A549 (cell line): ENCODE data around the gene SUSD1. TPM values are rescaled to one million over a fixed set of nuclear protein-coding genes. Genes with fewer than 3 reads are reported as not detected.
A peak's percentile ranks its signal among the peaks of the same experiment; 100 is the strongest.

ENCODE experiments used
- ATAC-seq, 2 experiments: fragments of 200-7000 bp in 1 of 2; fragments of >200 bp in 1 of 2; cut with Nextera tagmentation in 1 of 2; cut with Tn5 transposase in 1 of 2; 3 replicates each; pipeline versions ENCODE4 v1.8.0 to v1.9.1; 2018 to 2020; ENCODE audit warnings: mild to moderate bottlenecking in 1 of 2, moderate library complexity in 1 of 2
- CTCF ChIA-PET: fragments of 300-600 bp; sonication (Branson Sonifier 250); formaldehyde crosslinking; extraction: SDS; loops from one replicate; lab custom pipeline; 2021; ENCODE audit warnings: antibody characterized with exemption, inconsistent platforms; lab: Yijun Ruan, JAX
- POLR2A ChIA-PET: fragments of 350-600 bp; formaldehyde crosslinking; extraction: SDS; loops from one replicate; lab custom pipeline; 2021; ENCODE audit warnings: antibody characterized with exemption, inconsistent platforms; lab: Yijun Ruan, JAX
- DNase-seq, 2 experiments: peaks; one replicate each; pipeline versions ENCODE4 v3.0.0 to v3.0.0-alpha.2; 2011 to 2016; ENCODE audit warnings: low read depth in 1 of 2, low spot score in 1 of 2
- FAIRE-seq: peaks from 2 replicates; lab custom pipeline; 2011; peaks lifted over from hg19 to GRCh38; lab: Jason Lieb, UNC
- H3K27ac ChIP-seq, 2 experiments: fragments of >200 bp; sonication (Bioruptor Twin); formaldehyde crosslinking; 3 replicates each; pipeline ENCODE4 v1.5.1; 2016 to 2017
- H3K4me1 ChIP-seq: fragments of >200 bp; sonication (Bioruptor Twin); formaldehyde crosslinking; 3 replicates; pipeline ENCODE4 v1.6.1; 2016
- H3K4me2 ChIP-seq: fragments of >200 bp; sonication (Bioruptor Twin); formaldehyde crosslinking; 3 replicates; pipeline ENCODE4 v1.6.1; 2016
- H3K4me3 ChIP-seq: fragments of >200 bp; sonication (Bioruptor Twin); formaldehyde crosslinking; 3 replicates; pipeline ENCODE4 v1.5.1; 2016
- H3K9me3 ChIP-seq: fragments of >200 bp; sonication (Bioruptor Twin); formaldehyde crosslinking; 3 replicates; pipeline ENCODE4 v1.6.1; 2016
- CEBPB ChIP-seq, 2 experiments: fragments of >200 bp in 1 of 2; sonication (Bioruptor Twin) in 1 of 2; formaldehyde crosslinking in 1 of 2; IDR thresholded peaks; 2 replicates each; pipeline ENCODE4 v1.6.1; 2012 to 2016
- CHD2 ChIP-seq: fragments of 150-350 bp; IDR thresholded peaks from 2 replicates; pipeline ENCODE4 v1.6.1; 2014; ENCODE audit warnings: low read length; ENCODE audit not compliant: partially characterized antibody
- CHD4 ChIP-seq: fragments of 200-600 bp; sonication (generic); IDR thresholded peaks from 2 replicates; pipeline ENCODE4 v1.6.1; 2016; ENCODE audit warnings: antibody characterized with exemption, mild to moderate bottlenecking, borderline replicate concordance
- CTCF ChIP-seq: fragments of >200 bp; sonication (Bioruptor Twin); formaldehyde crosslinking; IDR thresholded peaks from 3 replicates; pipeline ENCODE4 v1.5.1; 2016
- E2F6 ChIP-seq: IDR thresholded peaks from 2 replicates; pipeline ENCODE4 v1.6.1; 2012; ENCODE audit warnings: low read depth, borderline replicate concordance
- EHF ChIP-seq: fragments of 250-450 bp; sonication (Bioruptor Pico); IDR thresholded peaks from 2 replicates; pipeline ENCODE4 v1.5.0; 2020; ENCODE audit warnings: mild to moderate bottlenecking
- FOSB ChIP-seq: fragments of 250-450 bp; sonication (Bioruptor Pico); IDR thresholded peaks from 2 replicates; pipeline ENCODE4 v1.5.0; 2020; ENCODE audit warnings: mild to moderate bottlenecking, moderate library complexity
- HOXA7 ChIP-seq: fragments of 250-450 bp; sonication (Bioruptor Pico); IDR thresholded peaks from 2 replicates; pipeline ENCODE4 v1.5.0; 2020; ENCODE audit warnings: mild to moderate bottlenecking, moderate library complexity
- HOXB13 ChIP-seq: fragments of 250-450 bp; sonication (Bioruptor Pico); IDR thresholded peaks from 2 replicates; pipeline ENCODE4 v1.5.0; 2020; ENCODE audit warnings: low read depth, mild to moderate bottlenecking, moderate library complexity
- JUN ChIP-seq, 2 experiments: fragments of >200 bp; sonication (Bioruptor Twin); formaldehyde crosslinking; IDR thresholded peaks; 2 replicates in 1 of 2; 3 replicates in 1 of 2; pipeline ENCODE4 v1.6.1; 2016 to 2017
- KDM5A ChIP-seq: fragments of 200-600 bp; sonication (generic); IDR thresholded peaks from 2 replicates; pipeline ENCODE4 v1.6.1; 2016; ENCODE audit warnings: antibody characterized with exemption, mild to moderate bottlenecking
- NR3C1 ChIP-seq: fragments of >200 bp; sonication (Bioruptor Twin); formaldehyde crosslinking; IDR thresholded peaks from 3 replicates; pipeline ENCODE4 v1.6.1; 2017
- POLR2A ChIP-seq: IDR thresholded peaks from 2 replicates; pipeline ENCODE4 v1.6.1; 2012; ENCODE audit warnings: mild to moderate bottlenecking, low read length
- RAD21 ChIP-seq, 2 experiments: fragments of >200 bp in 1 of 2; sonication (Bioruptor Twin) in 1 of 2; formaldehyde crosslinking in 1 of 2; IDR thresholded peaks in 1 of 2; conservative IDR thresholded peaks in 1 of 2; 2 replicates in 1 of 2; 3 replicates in 1 of 2; pipeline ENCODE4 v1.6.1; 2012 to 2018; ENCODE audit warnings: inconsistent platforms in 1 of 2
- RARB ChIP-seq: fragments of 250-450 bp; sonication (Bioruptor Pico); IDR thresholded peaks from 2 replicates; pipeline ENCODE4 v1.8.0; 2021; ENCODE audit warnings: mild to moderate bottlenecking, moderate library complexity
- REST ChIP-seq: fragments of 200-600 bp; sonication (generic); IDR thresholded peaks from 2 replicates; pipeline ENCODE4 v1.6.1; 2016; ENCODE audit warnings: antibody characterized with exemption, mild to moderate bottlenecking, moderate library complexity
- TP53 ChIP-seq: fragments of 250-450 bp; sonication (Bioruptor Pico); IDR thresholded peaks from 2 replicates; pipeline ENCODE4 v1.5.0; 2021; ENCODE audit warnings: mild to moderate bottlenecking, moderate library complexity
- ZC3H11A ChIP-seq: fragments of 450-650 bp; IDR thresholded peaks from 2 replicates; pipeline ENCODE4 v1.6.1; 2014; ENCODE audit warnings: antibody characterized with exemption, mild to moderate bottlenecking
- ZFP36 ChIP-seq: fragments of 450-650 bp; IDR thresholded peaks from 2 replicates; pipeline ENCODE4 v1.6.1; 2014; ENCODE audit warnings: borderline replicate concordance; ENCODE audit not compliant: partially characterized antibody
- ZNF302 ChIP-seq: fragments of 250-450 bp; sonication (Bioruptor Pico); IDR thresholded peaks from 2 replicates; pipeline ENCODE4 v1.9.0; 2021; ENCODE audit warnings: inconsistent platforms, mild to moderate bottlenecking, moderate library complexity
- WGBS: methylation state at CpG from one replicate; pipeline ENCODE4 v1.1.6; 2017; ENCODE audit errors: missing lambda C conversion rate; 5-methylcytosine and 5-hydroxymethylcytosine counted together
- polyA plus RNA-seq, 4 experiments: library from polyadenylated mRNA; depleted of rRNA in 3 of 4; stranded (reverse); fragments of >200 nt; fragmentation: RNase III in 1 of 4; extraction: RNeasy Plus Mini Kit Qiagen cat#74134 plus additional on column Dnase treatment in 1 of 4; gene quantifications; 2 replicates in 3 of 4; 3 replicates in 1 of 4; pipeline ENCODE4 v1.2.3, GENCODE V29; 2011 to 2017
- TF ChIP-seq, protein P1 (sequence below): fragments of 150-350 bp; IDR thresholded peaks from 2 replicates; pipeline ENCODE4 v1.6.1; 2014; ENCODE audit warnings: low read depth, mild to moderate bottlenecking, low read length
- TF ChIP-seq, protein P2 (sequence below): fragments of 250-450 bp; sonication (Bioruptor Pico); IDR thresholded peaks from 2 replicates; pipeline ENCODE4 v1.5.0; 2020; ENCODE audit warnings: low read depth, mild to moderate bottlenecking, moderate library complexity

The SUSD1 gene
- polyA plus RNA-seq, 2 of the 4 experiments (the other 2 are of a cell fraction): 15.7 to 18.6 TPM

DNA sequence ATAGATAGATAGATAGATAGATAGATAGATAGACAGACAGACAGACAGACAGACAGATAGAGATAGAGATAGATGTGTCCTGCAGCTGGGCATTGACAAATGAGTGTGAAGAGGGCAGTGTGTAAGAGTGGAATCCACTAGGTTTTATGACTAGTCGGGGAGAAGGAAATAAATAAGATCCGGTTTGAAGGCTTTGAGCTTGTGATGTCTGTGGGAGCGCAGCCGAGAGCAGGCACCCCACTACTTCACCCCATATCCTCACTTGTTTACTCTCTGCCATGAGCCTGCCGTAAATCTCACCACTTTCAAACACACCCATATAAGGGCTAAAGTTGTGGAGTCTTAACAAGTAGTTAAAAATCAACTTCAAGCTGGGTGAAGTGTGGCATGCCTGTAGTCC is 1.4 kb upstream of the SUSD1 start:
- FAIRE-seq: no peak
- H3K4me3 ChIP-seq: no peak overlapping the region
- DNase-seq: peak in 1 of 2 experiments; percentile 43
- TF ChIP-seq RARB (CRISPR knock-in tag) (no peak), REST (no peak), E2F6 (no peak), CTCF (no peak), JUN (IDR thresholded peaks at IDR 0.05) (0 out of 5 replicates have a peak, but pooled peaks of 1 of the 2 experiments have one; percentile 10), CEBPB (IDR thresholded peaks at IDR 0.05) (no peak), KDM5A (no peak), EHF (no peak)
- TF ChIP-seq, all 56 proteins: peak for 1
- Histone ChIP-seq H3K9me3 (no peaks in the 10 kb centered on the region), H3K27ac (peak overlapping the region; percentile 32 to 99; a peak in 5 of 6 replicates), H3K4me2 (peak overlapping the region; percentile 69), H3K4me1 (peaks cover 44% of the 10 kb centered on the region)
- 49% methylated on average over 5 of the region's 5 CpGs for WGBS
- ATAC-seq: peak in 1 of 2 experiments; percentile 12; a peak in 3 of 6 replicates
- POLR2A ChIA-PET: interaction anchor here (0.8 to 2.8 kb wide), 3 partner anchors 57 to 157 kb away, joined by 3 to 10 read pairs (median 3); partner anchors contain the start of gene PTBP3
- CTCF ChIA-PET: interaction anchor here (1.0 to 3.1 kb wide), 8 partner anchors 8 to 157 kb away, joined by 3 to 12 read pairs (median 6); partner anchors contain the start of gene PTBP3

GRCh38 chr9:112175796-112176315 is 759 bp upstream of the SUSD1 start:
- ChIA-PET POLR2A (interaction anchor here (1.3 to 2.8 kb wide), 2 partner anchors 56 to 158 kb away, joined by 3 to 10 read pairs; partner anchors contain the start of gene PTBP3), CTCF (interaction anchor here (0.8 to 3.1 kb wide), 6 partner anchors 9 to 186 kb away, joined by 3 to 12 read pairs (median 8); partner anchors contain the start of gene PTBP3)
- TF ChIP-seq HOXA7 (CRISPR knock-in tag): no peak
- Histone ChIP-seq H3K27ac (peak overlapping the region; percentile 99), H3K4me3 (peak overlapping the region; percentile 87), H3K4me2 (peak overlapping the region; percentile 69), H3K4me1 (peaks cover 40% of the 10 kb centered on the region), H3K9me3 (no peaks in the 10 kb centered on the region)
- no peak for FAIRE-seq
- DNase-seq: peak in 1 of 2 experiments; percentile 30
- WGBS: 88% methylated on average over 17 of the region's 17 CpGs
- peak in 1 of 2 experiments; percentile 29; a peak in 3 of 6 replicates for ATAC-seq

DNA sequence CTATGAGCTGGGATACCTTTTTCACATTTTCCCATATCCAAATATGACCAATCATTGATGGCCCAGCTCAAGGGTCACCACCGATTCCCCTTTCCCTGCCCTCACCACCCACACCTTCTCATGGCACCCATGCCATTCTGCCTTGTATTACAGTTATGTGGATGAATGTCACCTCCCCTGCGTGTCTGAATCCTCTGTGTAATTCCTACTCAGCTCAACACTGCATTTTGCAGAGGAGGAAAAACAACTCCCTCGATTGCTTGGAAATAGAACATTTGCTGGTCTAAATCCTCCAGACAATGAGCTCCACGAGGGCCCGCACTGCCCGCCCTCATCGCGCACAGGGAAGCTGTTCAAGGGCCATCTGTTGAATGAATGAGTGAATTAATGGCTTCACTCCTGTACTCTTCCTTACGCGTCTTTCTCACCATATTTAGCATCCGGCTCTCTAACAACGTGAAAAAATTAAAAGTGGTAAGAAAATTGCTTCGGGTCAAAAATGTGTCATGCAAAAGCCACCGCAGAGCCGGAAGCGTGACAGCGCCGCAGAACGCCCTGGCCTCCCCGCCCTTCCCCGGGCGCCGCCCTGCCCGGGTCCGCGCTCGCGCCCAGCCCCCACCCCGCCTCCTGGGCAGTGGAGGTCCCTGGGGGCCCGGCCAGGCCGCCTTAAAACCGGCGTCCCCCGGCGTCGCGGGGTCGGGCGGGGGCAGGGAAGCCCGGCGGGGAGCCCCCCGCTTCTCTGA is 704 bp downstream of the SUSD1 start:
- ChIA-PET CTCF (interaction anchor here (0.9 to 3.1 kb wide), 10 partner anchors 10 to 158 kb away, joined by 3 to 12 read pairs (median 4); no protein-coding TSS in a partner anchor), POLR2A (interaction anchor here (0.9 to 2.8 kb wide), 5 partner anchors 12 to 159 kb away, joined by 3 to 10 read pairs (median 6); partner anchors contain the start of gene PTBP3)
- Histone ChIP-seq H3K4me2 (peak overlapping the region; percentile 69), H3K9me3 (no peaks in the 10 kb centered on the region), H3K4me1 (peaks cover 35% of the 10 kb centered on the region), H3K27ac (peak overlapping the region; percentile 99), H3K4me3 (peak overlapping the region; percentile 87)
- 13% methylated on average over 23 of the region's 42 CpGs for WGBS
- FAIRE-seq: no peak
- ATAC-seq: peak; percentile 87 to 89
- peak; percentile 68 to 69 for DNase-seq
- TF ChIP-seq CHD2 (peak; percentile 32), ZNF302 (CRISPR knock-in tag) (peak; percentile 36; the same call in 1 of the 2 replicates), JUN (IDR thresholded peaks at IDR 0.05) (no peak; a peak in 1 of 5 replicates), CHD4 (no peak), TP53 (CRISPR knock-in tag) (no peak), NR3C1 (no peak), RAD21 (conservative IDR thresholded peaks at IDR 0.05 in 1 of 2, IDR thresholded peaks at IDR 0.05 in 1 of 2) (peak in 1 of 2 experiments; percentile 11; a peak in 1 of 5 replicates), KDM5A (no peak), CEBPB (IDR thresholded peaks at IDR 0.05) (no peak), FOSB (no peak), ZC3H11A (no peak), POLR2A (no peak), ZFP36 (no peak), HOXB13 (0 out of 2 replicates have a peak, but pooled peaks have one; percentile 32)
- TF ChIP-seq, protein P1, sequence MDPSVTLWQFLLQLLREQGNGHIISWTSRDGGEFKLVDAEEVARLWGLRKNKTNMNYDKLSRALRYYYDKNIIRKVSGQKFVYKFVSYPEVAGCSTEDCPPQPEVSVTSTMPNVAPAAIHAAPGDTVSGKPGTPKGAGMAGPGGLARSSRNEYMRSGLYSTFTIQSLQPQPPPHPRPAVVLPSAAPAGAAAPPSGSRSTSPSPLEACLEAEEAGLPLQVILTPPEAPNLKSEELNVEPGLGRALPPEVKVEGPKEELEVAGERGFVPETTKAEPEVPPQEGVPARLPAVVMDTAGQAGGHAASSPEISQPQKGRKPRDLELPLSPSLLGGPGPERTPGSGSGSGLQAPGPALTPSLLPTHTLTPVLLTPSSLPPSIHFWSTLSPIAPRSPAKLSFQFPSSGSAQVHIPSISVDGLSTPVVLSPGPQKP: no peak
- TF ChIP-seq, protein P2, sequence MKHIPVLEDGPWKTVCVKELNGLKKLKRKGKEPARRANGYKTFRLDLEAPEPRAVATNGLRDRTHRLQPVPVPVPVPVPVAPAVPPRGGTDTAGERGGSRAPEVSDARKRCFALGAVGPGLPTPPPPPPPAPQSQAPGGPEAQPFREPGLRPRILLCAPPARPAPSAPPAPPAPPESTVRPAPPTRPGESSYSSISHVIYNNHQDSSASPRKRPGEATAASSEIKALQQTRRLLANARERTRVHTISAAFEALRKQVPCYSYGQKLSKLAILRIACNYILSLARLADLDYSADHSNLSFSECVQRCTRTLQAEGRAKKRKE (CRISPR knock-in tag): no peak
